H1 (cell line): ENCODE results near the gene CRKL. TPM values are rescaled to one million over a fixed set of nuclear protein-coding genes. Genes with fewer than 3 reads are reported as not detected.

Experiments
- ASH2L ChIP-seq: fragments of 200-600, 300-600 bp; sonication (generic); IDR thresholded peaks from one replicate; pipeline ENCODE4 v1.7.1; 2017; ENCODE audit warnings: low read length
- ATF2 ChIP-seq: IDR thresholded peaks from 2 replicates; pipeline ENCODE4 v1.6.1; 2012; ENCODE audit warnings: low read length, inconsistent platforms
- BACH1 ChIP-seq: IDR thresholded peaks from 2 replicates; pipeline ENCODE4 v1.6.1; 2012; ENCODE audit warnings: low read length, improper control_type of control experiment
- CHD7 ChIP-seq: fragments of 300-600 bp; sonication (generic); IDR thresholded peaks from 2 replicates; pipeline ENCODE4 v1.7.1; 2012; ENCODE audit warnings: low read length, moderate library complexity, mild to moderate bottlenecking, inconsistent platforms; ENCODE audit not compliant: insufficient replicate concordance
- FOSL1 ChIP-seq: IDR thresholded peaks from 2 replicates; pipeline ENCODE4 v1.6.1; 2011; ENCODE audit warnings: mild to moderate bottlenecking, low read depth, low read length, moderate library complexity; ENCODE audit not compliant: insufficient read depth
- GABPA ChIP-seq: IDR thresholded peaks from 2 replicates; pipeline ENCODE4 v1.6.1; 2011; ENCODE audit warnings: mild to moderate bottlenecking, low read length, moderate library complexity, borderline replicate concordance; ENCODE audit not compliant: insufficient read depth
- RAD21 ChIP-seq, 2 experiments: IDR thresholded peaks in 1 of 2; conservative IDR thresholded peaks in 1 of 2; 2 replicates each; pipeline ENCODE4 v1.6.1; 2011; ENCODE audit warnings: low read depth in 2 of 2, low read length in 2 of 2, improper control_type of control experiment in 1 of 2, inconsistent platforms in 1 of 2, mild to moderate bottlenecking in 1 of 2, moderate library complexity in 1 of 2
- RNF2 ChIP-seq: fragments of 200-900, 300-1000 bp; sonication (generic); IDR thresholded peaks from 2 replicates; pipeline ENCODE4 v1.7.1; 2016; ENCODE audit warnings: borderline replicate concordance, low read depth, mild to moderate bottlenecking, antibody characterized with exemption, low read length; ENCODE audit not compliant: poor library complexity, severe bottlenecking; ENCODE audit errors: missing control alignments
- polyA plus RNA-seq, 7 experiments: library from polyadenylated mRNA; depleted of rRNA in 3 of 7; stranded (reverse) in 5 of 7; unstranded in 2 of 7; fragments of >200 nt in 5 of 7; fragments of 200-250 nt in 2 of 7; gene quantifications; 1 replicate in 5 of 7; 2 replicates in 1 of 7; 4 replicates in 1 of 7; pipeline versions ENCODE4 v1.2.1 to v1.2.3, GENCODE V29; 2011 to 2013; ENCODE audit warnings: missing spikeins in 2 of 7, mixed read lengths in 2 of 7
- total RNA-seq: library from RNA; stranded (reverse); fragmentation: NEBNext Ultra II Directional; extraction: Animal tissue kit (Norgen Biotek cat#: 25700); gene quantifications from 2 replicates; pipeline ENCODE4 v1.2.1, GENCODE V29; 2021

Gene CRKL
- total and polyA plus RNA-seq, 2 of the 8 experiments (the other 6 are each of a cell fraction or from before 2014, with no cell fraction given) = 34.5 to 94.5 TPM

GRCh38 chr22:20944042-20944441 is 26.8 kb downstream of the CRKL start (continued):
- TF ChIP-seq CHD7 (no peak), RAD21 (IDR thresholded peaks at IDR 0.05 in 1 of 2, conservative IDR thresholded peaks at IDR 0.05 in 1 of 2; ENCODE audit: low read depth in 2 of 2, low read length in 2 of 2) (no peak), RNF2 (no peak), ASH2L (no peak), GABPA (no peak), FOSL1 (no peak), BACH1 (no peak), ATF2 (no peak)
